ENCODE results near the gene GFM1. TPM values are rescaled to one million over a fixed set of nuclear protein-coding genes. Genes with fewer than 3 reads are reported as not detected.

GFM1 gene
- 62.7 TPM for total RNA-seq

DNA sequence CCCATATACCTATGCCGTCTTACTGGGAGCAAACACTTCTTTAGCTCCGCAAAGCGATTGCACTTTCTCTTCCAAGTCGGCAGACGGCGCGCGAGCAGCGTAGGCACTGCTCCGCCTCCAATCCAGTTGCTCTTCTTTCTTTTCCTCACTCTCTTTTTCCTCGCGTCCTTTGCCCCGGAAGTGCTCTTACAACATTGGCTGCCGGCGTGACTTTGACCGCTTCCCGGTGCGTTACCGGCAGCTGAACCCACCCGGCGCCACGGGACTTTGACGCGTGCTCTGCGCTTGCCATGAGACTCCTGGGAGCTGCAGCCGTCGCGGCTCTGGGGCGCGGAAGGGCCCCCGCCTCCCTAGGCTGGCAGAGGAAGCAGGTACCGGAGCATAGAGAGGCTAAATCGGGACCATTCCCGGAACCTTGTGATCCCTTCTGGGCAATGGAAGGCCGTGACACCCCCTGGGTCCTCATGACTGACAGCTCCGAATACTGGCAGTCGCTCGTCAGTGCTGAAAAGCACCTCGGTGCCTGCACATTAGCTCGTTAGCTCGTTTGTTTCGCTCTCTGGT is at the start of gene GFM1:
GFM1 (plus strand) TSS at position 183 of the 564 bp plus-strand sequence; CDS start at position 291, 108 bp downstream.
- DNase-seq (ENCODE audit: low spot score), result peak; percentile 92

DNA sequence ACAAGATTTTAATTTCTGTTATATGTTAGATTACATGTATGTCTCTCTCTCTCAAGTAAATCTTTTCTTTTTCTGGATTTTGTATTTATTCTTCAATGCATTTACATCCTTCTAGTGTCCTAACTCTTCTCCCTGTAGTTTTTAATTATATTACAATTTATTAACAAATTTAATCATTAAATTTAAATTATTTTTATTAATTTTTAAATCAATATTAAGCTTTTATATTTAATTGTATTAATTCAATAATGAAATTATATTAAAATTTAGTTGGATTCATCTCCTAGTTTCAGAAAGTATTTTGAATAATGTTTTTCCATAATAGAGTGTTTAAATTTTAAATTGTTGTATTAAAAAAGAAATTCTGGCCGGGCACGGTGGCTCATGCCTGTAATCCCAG is 43.5 kb upstream of the GFM1 start:
- DNase-seq (ENCODE audit: low spot score), result no peak

DNA sequence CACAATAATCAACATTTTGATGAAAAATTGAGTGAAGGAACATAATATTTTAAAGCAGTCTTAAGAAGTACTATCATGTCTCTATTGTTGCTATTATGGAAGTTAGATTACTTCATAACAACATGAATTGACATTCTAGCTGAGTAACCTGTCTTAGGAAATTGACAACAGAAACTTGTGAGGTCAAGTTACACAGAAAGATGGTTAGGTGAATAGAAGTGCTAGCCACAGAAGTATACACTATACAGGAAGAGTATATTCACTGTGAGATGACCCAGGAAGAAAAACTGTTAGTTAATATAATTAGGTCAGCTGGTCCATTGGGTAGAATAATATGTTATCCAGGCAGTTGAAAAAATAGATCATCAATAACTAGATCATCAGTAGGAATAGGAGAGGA is 42.1 kb upstream of the GFM1 start:
- no peak for DNase-seq (ENCODE audit: low spot score)

DNA sequence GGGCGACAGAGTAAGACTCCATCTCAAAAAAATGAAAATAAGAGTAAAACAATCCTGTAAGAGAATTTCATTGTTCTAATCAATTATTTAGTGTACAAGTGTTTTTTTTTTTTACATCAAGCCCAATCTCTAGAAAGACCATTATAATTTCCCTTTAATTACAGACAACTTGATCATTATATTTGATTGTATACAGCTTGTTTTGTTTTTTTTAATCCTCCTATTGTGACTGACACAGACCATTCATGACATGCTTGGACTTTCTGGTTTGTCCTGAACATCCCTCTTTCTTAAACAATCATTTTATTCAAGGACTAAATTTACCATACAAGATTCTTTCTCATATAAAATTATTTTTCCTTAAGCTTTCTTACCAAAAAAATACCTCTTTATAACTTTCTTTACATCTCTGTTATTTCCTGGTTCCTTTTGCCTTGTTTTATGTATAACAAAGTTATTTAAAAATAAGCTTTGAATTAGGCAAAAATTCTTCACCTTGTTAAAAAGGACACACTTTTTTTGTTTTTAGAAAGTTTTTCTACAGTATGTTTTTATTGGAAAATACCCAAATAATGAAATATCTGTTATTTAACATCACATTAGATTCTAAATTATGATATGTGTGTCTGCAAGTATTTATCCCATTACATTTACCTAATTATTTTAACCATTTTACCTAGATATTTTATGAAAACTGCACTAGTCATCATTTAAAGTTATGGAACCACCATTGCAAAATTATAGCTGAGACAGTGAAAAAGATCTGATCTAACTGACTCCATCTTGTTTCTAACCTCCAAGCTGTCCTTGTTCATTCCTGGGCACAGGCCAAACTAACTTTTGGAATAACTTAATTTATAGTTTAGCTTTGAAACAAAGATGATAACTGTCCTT is 26.1 kb upstream of the GFM1 start:
- no peak for DNase-seq (ENCODE audit: low spot score)

DNA sequence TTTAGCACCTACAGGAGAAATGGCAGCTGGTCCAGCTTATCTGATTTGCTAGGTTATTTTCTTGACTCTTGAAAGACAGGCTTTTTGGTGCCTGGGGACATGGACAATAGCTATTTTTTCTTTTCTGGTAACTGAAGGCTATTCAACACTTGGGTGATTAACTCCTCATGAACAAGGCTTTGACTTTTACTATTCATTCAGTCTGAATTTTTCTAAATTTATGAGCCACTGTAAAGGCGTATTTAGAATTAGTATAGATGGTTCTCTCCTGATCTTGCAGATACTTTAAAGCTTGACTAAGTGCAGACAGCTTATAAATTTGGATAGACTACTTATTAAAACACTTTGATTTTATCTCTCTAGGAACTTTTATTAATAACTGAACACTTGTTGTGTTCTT is 18.4 kb upstream of the GFM1 start:
- no peak for DNase-seq (ENCODE audit: low spot score)

DNA sequence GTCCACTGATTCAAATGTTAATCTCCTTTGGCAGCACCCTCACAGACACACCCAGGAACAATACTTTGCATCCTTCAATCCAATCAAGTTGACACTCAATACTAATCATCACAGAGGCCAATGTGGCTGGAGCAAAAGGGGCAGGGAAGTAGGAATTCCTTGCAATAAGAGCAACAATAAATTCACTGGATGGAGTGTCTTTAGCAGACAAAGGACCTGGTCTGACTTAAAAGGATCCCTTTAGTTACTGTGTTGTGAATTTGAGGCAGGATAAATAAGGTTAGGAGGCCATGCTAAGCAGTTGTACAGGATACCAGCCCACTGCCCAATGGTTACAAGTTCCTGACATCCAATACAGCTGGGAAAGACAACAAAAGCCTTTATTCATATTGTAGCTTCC is 12.3 kb upstream of the GFM1 start:
- DNase-seq (ENCODE audit: low spot score), result no peak

DNA sequence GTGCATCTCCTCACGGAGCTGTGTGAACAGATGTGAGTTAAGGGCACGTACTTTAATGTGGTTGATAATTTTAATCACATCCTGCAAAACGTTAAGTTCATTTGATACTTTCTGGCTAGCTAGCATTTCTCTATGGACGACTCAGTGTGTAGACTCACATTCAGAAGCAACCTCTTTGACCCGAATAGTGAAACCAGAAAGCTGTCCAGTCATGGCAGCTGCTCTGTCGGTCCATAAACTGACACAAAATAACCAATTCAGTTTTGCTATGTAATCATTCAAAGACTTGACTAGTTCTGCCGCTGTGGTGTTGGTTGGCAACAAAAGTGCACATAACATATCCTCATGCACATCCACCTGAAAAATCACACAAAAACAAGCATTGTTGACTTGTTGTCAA is 3.7 kb upstream of the GFM1 start:
- no peak for DNase-seq (ENCODE audit: low spot score)

DNA sequence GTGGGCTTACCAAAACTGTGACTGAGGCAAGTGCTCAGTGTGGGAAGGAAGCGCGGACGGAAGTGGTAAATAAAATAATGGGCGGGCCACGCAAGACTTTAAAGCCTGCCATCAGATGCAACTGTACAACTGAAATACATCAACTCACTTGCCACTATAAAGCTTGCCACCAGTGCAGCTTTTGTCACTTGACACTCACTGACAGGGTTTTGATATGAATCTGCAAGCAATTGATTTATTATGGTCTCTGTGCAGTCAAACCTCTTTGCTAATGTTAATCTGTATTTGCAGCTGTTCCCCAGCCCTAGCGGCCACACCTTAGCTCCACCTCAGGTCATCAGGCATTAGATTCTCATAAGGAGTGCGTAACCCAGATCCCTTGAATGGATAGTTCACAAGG is 2.3 kb upstream of the GFM1 start:
- no peak for DNase-seq (ENCODE audit: low spot score)

DNA sequence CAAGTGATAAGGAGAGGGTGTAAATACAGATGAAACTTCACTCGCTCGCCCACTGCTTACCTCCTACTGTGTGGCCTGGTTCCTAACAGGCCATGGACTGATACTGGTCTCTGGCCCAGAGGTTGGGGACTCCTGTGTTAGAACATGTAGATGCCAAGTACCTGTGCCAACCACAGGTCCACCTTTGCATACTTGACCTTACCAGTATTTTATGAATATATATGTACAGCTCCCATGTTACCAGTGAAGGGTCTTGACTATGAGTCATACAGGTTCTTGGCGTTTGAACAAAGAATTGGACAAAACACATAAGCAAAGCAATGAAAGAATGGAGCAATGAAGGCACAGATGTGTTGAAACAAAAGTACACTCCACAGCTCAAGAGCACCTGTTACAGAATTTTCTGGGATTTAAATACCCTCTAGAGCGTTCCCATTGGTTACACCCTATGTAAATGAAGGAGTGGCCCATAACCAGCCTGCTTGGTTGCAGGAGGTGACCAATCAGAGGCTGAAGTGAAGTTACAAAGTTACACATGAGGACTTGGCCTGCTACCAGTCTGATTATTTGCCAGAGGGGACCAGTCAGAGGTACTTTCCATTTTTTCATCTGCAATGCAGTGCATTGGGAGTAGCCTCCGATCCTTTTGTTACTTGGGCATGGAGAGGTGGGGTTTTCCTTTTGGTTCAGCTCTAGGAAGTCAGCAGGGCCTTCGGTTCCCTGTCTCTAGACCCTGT is 1.7 kb upstream of the GFM1 start:
- DNase-seq (ENCODE audit: low spot score), result no peak

DNA sequence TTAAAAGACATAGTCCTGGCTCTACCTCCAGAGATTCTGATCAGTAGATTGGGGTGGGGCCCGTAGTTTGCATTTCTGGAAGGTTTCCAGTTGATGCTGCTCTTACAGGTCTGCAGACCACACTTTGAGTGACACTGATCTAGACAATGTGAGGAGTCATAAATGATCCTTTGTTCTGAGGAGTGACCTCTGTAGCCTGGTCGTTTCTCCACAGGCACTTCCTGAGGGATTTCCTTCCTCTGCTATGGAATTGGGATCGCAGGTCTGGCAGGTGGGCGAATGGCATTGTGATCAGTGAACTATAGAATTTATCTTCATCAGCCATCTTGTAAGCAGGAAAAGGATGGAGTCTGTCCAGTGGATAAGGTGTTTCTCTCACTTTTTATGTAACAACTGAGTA is 5.5 kb downstream of the GFM1 start:
- no peak for DNase-seq (ENCODE audit: low spot score)

DNA sequence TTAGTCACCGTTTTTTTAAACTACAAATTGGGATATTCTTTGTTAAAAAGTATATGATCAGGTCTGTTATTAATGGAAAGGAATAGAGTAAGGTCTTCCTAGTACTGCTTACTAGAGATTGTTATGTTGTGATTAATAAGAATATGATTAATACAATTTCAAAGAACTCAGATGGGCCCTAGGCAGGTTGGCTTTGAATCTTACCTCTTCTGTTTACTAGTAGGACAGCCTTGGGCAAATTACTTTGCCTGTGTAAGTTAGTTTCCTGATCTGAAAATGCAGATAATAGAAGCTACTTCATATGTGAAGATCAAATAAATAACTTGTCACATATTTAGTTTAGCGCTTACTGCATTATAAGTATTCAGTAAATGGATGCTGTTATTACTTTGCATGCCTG is 6.9 kb downstream of the GFM1 start:
- DNase-seq (ENCODE audit: low spot score), result no peak

DNA sequence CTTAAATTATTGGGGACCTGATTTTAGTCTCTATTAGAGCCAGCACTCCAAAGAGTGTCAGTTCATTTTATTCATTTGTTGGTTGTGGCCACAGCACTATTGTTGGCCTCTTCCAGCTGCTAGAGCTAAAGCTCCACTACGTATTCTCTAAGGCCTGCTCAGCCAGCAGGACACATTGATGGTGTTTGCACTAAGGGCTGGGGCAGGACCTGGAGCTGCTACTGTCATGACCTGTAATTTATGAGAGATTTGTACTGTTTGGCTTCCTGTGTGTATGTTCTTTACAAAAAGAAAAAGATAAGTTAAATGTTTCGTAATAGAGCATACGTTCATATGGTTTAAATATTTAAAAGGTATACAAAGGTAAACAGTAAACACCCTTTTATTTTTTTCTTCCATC is 8.1 kb downstream of the GFM1 start:
- DNase-seq (ENCODE audit: low spot score), result no peak

DNA sequence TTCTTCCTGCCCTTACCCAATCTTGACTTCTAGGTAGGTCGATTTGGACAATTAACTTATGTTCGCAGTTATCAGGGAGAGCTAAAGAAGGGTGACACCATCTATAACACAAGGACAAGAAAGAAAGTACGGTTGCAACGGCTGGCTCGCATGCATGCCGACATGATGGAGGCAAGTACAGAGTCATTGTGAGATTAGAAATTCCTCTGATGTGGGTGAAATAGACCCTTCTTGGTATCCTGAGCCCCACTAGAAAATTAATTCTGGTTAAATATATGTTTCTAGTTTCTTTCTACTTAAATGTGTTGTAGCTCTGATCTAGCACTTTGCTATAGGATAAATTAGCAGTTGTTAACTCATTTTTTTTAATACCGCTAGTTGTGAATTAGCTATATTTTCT is 14.6 kb downstream of the GFM1 start:
- no peak for DNase-seq (ENCODE audit: low spot score)

DNA sequence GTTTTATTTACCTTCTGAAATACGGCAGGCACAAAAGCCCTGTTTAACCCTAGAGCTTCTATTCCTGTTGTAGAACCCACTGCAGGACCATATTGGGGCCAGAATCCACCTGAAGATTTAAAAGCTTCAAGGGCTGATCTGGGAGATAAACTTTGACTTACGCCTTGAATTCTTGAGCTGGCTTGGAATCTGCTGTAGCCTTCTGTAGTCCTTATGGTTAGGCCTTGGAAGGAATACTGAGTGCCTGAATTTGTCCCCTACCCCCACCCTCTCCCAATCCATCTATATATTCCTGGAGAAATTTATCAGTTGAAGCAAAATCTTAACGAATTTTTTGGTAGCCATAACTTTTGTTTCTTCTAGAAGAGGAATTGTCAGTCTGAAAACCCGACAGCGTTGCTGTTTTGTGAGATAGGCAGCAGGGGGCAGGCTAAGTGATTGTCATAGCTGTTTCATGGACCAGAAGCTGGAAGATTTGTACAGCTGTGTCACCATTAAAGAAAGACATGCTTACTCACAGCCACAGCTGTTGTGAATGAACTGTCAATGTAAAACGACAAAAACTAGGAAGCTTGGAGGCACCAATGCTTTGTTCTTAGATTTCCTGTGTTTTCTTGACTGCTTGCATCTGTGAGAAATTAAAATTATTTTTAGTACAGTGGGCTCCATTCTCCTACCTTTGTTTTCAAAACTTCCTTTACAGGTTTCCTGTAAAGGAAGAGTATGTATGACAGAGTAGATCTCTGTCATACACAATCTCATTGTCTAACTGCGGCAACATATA is 15.3 kb downstream of the GFM1 start:
- peak; percentile 58 for DNase-seq (ENCODE audit: low spot score)

DNA sequence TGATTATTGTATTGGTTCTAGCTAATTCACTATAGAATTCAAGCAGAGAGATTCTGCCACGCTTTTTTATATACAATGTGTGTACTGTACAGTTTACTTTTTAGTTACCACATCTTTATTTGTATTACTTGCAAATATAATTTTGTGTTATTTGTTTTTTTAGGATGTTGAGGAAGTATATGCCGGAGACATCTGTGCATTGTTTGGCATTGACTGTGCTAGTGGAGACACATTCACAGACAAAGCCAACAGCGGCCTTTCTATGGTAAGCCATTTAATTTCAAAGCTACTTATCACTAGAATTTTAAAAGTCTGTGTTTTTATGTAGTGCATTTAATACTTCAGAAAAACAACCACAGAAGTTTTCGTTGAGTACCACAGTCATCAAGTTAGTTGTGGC is 16.4 kb downstream of the GFM1 start:
- no peak for DNase-seq (ENCODE audit: low spot score)

DNA sequence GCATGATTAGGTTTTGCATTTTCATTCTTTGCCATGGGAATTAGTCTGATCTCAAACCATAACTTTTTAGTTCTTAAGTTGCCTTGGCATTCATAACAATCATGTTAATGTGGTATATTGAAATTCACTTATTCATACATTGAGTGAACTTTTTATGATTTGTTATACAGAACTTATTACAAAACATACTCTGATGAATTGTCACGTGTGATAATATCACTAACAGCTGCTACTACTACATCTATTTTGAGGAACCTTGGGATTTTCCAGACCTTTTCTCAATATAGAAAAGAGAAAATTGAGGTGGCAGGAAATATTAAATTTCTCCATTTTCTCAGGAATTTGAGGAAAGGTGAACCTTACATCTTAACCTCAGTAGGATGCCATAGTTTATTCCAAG is 18.9 kb downstream of the GFM1 start:
- no peak for DNase-seq (ENCODE audit: low spot score)

DNA sequence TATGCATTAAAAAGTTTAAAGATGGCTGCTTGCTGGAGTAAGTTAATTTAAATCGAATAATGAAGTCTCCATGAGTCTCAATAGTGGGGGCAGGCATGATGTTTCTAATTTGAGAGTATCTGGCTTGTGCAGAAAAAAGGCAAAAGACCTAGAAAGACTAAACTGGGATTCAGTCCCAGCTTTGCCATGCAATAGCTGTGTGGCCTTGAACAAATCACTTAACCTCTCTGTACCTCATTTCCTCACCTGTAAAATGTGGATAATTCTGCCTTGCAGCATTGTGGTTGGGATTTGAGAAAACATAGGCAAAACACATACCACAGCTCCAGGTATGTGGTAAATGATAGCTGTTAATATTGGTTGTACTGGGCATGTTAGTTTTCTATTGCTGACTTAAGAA is 19.5 kb downstream of the GFM1 start:
- no peak for DNase-seq (ENCODE audit: low spot score)

DNA sequence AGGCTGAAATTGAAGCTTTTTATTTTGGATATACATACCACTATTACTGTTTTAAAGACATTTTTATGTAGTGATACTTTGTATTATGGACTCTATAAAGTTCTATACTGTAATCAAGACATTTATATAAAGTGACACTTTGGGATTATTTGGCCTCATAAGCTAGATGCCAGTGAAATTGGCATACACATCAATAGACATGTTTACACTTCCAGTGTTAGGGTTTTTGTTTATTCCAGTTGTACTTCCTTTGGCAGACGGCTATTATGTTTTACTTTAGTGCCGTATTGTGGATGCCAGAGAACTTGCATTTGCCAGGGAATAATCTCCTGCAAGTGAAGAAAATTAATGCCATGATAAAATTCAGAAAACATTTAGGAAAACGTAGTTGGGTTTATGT is 22.1 kb downstream of the GFM1 start:
- DNase-seq (ENCODE audit: low spot score), result no peak

DNA sequence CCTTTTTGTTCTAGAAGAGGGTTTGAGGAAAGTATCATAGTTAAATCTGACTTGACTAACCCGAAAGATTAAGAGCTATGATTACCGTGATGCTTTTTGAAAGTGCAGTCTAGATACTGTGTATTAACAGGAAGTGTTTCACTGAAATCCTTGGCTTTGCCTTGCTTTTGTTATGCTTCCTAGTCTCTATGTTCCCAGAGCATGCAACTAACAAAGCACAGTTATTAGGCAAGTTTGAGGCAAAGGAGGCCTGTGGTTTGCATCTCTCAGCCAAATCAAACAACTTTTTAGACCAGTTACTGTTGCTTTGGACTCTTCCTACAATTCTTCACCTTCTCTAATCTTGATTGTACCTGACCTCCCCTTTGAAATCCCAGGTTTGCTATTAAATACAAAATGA is 24.2 kb downstream of the GFM1 start:
- no peak for DNase-seq (ENCODE audit: low spot score)

DNA sequence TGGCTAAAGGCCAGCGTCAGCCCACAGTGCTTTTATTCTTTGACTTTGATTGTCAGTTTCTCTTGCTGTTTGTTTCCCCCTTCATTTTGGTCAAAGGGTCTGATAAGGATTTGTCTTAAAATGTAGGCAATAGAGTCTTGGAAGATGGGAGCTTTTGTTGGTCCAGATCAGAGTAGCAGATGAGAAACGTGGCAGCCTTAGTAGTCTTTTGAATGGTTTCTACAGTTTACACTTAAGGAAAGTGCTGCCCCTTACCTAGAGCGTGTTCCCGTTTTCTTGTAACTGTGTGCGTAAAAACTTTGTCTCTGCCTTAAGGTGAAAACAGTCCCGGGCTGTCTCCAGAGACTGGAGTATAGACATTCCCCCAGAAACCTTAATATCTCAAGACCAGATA is 27.5 kb downstream of the GFM1 start:
- no peak for DNase-seq (ENCODE audit: low spot score)

DNA sequence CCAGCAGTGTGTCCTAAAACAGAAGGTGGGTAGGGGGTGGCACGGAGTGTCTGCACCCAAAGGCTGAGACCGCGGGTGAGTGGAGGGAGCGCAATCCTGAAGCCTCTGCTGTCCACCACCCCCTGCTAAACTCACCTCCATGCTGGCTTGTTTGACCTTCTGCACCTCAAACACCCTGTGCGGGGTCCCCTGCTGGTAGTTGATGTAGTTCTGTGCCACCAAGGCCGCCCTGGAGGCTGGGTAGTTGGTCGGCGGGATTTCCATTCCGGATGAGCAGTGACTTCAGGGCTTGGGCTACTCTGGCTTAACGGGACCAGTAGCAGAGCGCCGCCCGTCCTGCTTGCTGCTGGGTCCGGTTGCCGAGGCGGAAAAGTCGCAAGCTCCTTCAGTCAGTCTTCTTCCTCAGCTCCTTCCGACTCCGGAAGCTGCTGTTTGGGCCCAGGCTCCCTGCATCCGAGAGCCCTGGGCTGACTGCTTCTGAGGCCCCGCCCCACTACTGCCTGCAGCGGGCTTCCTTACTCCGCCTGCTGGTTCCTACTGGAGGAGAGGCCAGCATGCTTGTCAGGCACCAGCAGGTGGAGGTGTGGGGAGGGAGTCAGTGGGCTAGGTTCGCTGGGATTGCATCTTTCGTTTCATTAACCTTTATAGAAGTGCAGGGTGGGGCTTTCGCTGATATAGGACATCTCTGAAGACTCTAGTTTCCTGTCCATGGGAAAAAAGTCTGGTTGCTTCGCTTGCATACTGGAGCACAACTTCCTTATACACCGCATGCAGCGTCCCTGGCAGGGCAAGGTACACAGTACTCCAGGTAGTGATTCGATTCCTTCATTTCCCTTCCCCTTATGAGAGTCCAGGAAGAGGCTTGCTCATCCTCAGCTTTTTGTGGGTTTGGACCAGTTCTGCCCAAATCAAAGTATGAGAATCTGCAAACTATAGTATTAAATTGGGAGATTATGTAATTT is 28.2 kb downstream of the GFM1 start, which contains the start of gene LXN:
LXN (minus strand) TSS at position 434 of the 962 bp plus-strand sequence; CDS start at position 264, 170 bp downstream.
- DNase-seq (ENCODE audit: low spot score), result peak; percentile 91

All from ureter (tissue), 1 donor.